VCaP (cell line): ENCODE data around the gene SMAD2.

Source experiments
- H3K27ac ChIP-seq: fragments of 450-650 bp; 2 replicates; pipeline ENCODE4 v1.5.1; 2017
- CTCF ChIP-seq: fragments of 450-650 bp; conservative IDR thresholded peaks from 2 replicates; pipeline ENCODE4 v1.5.1; 2017; ENCODE audit warnings: mild to moderate bottlenecking, moderate library complexity

Gene SMAD2

GRCh38 chr18:47930931-47931717, 665 bp upstream of the SMAD2 start:
- TF ChIP-seq CTCF: no peak
- peak overlapping the region; percentile 97 for H3K27ac ChIP-seq

DNA sequence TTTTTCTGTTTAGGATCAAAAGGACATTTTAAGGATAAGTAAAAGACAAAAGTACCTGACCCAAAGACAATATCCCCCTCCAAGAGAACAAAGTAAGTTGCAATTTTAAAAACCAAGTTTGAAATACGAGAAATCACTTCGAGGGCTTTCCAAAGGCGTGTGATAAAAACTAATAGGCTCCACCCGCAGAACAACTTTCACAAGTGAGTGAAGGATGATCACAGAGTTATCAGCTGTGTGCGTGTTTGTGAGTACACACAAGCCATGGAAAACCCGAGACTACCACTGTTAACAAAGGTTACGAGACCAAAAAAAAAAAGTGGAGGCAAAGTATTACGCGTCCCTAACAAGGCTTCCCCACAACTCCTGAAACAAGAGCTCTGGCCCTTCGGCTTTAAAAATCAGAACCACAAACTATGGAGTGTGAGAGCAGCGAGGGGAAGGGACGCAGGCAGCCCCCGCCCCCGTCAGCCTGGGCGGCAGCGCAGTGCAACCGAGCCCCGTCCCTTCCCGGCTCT, 719 bp downstream of the SMAD2 start:
- peak overlapping the region; percentile 97 for H3K27ac ChIP-seq
- TF ChIP-seq CTCF: no peak

DNA sequence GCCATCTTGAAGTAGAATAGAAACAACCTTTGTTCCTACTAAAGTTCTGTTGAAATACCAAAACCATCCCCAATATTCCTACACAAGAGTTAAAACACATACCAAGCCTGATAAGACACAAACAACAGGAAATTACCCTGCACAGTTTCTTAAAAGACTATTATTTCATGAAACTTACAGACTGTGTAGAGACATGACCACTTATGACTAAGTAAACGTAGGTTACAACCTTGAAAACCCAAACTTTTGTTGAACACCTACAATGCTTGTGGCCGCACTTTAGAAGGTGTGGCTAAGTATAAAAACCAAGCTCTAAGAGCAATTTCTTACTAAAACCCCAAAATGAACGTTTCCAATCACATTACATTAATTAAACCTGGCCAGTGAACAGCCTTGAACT, 2.0 kb downstream of the SMAD2 start:
- no peak for TF ChIP-seq CTCF
- peak overlapping the region; percentile 97; the same call in 1 of the 2 replicates for H3K27ac ChIP-seq

DNA sequence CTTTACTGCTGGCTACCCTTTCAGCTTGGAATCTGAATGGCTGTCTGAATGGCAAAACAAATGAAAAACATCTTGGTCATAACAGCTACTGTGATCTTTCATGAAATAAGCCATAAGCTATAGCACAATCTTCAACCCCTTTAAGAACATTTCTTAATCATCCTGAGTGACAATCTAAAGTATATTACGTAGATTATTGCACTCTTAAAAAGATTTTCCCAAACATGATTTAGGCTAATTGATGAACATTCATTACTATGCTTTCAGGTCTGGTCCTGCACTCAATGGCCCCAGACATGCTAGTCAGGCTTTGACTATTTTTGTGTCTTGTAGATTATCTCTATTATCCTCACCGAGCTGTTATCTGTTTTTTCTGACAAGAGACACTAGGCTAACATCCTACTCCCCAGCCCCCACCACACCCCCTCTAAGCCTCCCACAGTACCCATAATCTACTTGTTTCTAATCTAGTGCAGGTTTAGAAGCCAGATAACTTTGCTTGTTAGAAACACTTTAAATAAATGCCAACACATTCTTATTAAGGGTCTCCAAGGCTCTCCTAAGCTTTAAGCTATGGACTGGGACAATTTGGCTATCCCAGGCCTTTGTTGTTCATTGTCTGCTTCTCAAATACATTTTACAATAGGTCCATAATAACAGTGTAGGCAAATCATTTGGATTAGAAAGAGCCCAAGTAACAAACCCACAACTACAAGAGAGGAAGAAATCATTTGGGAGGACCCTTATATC, 4.2 kb downstream of the SMAD2 start:
- no peak overlapping the region for H3K27ac ChIP-seq

GRCh38 chr18:47919916-47920315, 10.5 kb downstream of the SMAD2 start:
- TF ChIP-seq CTCF: no peak
- no peak overlapping the region for H3K27ac ChIP-seq

More for the DNA sequence above, 4.2 kb downstream of the SMAD2 start:
- TF ChIP-seq CTCF: no peak

DNA sequence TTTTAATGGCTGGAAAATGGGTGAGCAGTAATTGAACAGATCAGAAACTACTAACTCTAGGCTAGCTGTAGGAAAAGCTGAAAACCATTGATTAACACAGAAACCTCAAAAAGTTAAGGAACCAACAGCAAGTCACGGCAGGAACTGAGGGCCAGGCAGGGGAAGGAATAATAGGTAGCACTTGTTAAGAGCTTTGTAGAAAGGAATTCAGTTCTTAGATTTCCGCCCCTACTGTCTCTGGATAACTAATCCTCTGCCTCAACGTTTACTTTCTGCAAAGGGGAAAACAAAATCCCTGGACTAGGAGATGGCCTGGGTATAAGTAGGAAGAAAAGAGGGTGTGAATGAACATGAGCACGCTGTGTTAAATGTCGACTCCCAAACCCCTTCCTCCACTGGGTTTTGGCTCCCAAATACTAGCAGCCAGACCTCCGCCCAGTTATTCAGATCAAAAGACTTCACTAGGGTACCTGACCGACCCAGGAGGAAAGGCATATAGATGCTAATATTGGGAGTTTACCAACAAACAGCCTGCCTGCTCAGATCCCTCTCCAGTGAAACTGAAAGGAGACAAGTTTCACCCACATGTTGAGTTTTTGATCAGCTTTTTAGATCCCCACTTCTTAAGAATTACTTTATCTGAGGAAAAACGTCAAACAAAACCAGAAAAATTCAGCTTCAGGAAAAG, 12.4 kb downstream of the SMAD2 start:
- TF ChIP-seq CTCF: no peak
- H3K27ac ChIP-seq: no peak overlapping the region

DNA sequence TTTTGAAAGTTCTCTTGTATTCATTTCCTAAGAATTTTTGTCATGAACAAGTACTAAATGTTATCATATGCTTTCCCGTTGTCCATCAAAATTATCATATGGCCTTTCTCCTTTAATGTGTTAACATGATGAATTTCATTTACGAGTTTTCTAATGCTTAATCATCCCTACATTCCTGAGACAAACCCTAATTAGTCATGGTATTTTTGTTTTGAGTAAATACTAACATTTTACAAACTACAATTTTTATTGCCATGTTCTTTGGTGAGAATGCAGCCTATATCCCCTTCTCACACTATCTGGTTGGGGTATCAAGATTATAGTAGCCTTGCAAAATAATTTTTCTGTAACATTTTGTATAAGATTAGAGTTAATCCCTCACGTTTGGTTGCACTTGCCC, 14.5 kb downstream of the SMAD2 start:
- no peak for TF ChIP-seq CTCF
- no peak overlapping the region for H3K27ac ChIP-seq
